Measurements from ENCODE around the gene NAV2.

- TF ChIP-seq EZH2 (IDR thresholded peaks at IDR 0.05; ENCODE audit: borderline replicate concordance, insufficient read depth, low read length, poor library complexity, severe bottlenecking), result no peak
- no peak for TF ChIP-seq EP300 (conservative IDR thresholded peaks at IDR 0.05; ENCODE audit: poor library complexity, severe bottlenecking)
- TF ChIP-seq CTCF (IDR thresholded peaks at IDR 0.05; ENCODE audit: poor library complexity, severe bottlenecking), result no peak
These were observed 106.5 kb downstream of the NAV2 start for GRCh38 chr11:19819148-19819547.

Data from neural cell (in vitro differentiated cells).